Measurements from ENCODE around the gene ELF4.

- no peak for TF ChIP-seq ETV6 (CRISPR knock-in tag; IDR thresholded peaks at IDR 0.05)
- peak; percentile 24; the same call in 1 of the 2 replicates for TF ChIP-seq CTCF (IDR thresholded peaks at IDR 0.05)
- TF ChIP-seq NFATC4 (CRISPR knock-in tag; IDR thresholded peaks at IDR 0.05) = no peak
- no peak for TF ChIP-seq ESRRA (CRISPR knock-in tag; IDR thresholded peaks at IDR 0.05; ENCODE audit: borderline replicate concordance)
- TF ChIP-seq CREM (CRISPR knock-in tag; IDR thresholded peaks at IDR 0.05) = no peak
- no peak for TF ChIP-seq CREB1 (CRISPR knock-in tag; IDR thresholded peaks at IDR 0.05)
- TF ChIP-seq USF2 (CRISPR knock-in tag; IDR thresholded peaks at IDR 0.05) = no peak
Measured at GRCh38 chrX:130028196-130028595, 82.1 kb downstream of the ELF4 start.

Measured in WTC11 (cell line).